Neural cell (in vitro differentiated cells): Measurements from ENCODE around the gene BIRC7.

Experiments
- EP300 ChIP-seq: fragments of 450-650 bp; conservative IDR thresholded peaks from 2 replicates; pipeline ENCODE4 v1.6.1; 2014; ENCODE audit warnings: antibody characterized with exemption, mild to moderate bottlenecking, moderate library complexity; ENCODE audit not compliant: poor library complexity, severe bottlenecking
- EZH2 ChIP-seq: fragments of 200-600, 300-800 bp; shearing (Covaris generic), sonication (generic); IDR thresholded peaks from 2 replicates; pipeline ENCODE4 v1.6.1; 2014; ENCODE audit warnings: antibody characterized with exemption, low read length, borderline replicate concordance, mild to moderate bottlenecking; ENCODE audit not compliant: insufficient read depth, poor library complexity, severe bottlenecking
- POLR2AphosphoS5 ChIP-seq: IDR thresholded peaks from 2 replicates; pipeline ENCODE4 v1.6.1; 2012
- SMC3 ChIP-seq: fragments of 450-650 bp; conservative IDR thresholded peaks from 2 replicates; pipeline ENCODE4 v1.6.1; 2014; ENCODE audit warnings: antibody characterized with exemption, mild to moderate bottlenecking, moderate library complexity; ENCODE audit not compliant: poor library complexity
- TAF1 ChIP-seq: IDR thresholded peaks from 2 replicates; pipeline ENCODE4 v1.6.1; 2012; ENCODE audit warnings: low read depth
- TF ChIP-seq, protein P1 (sequence below): fragments of 450-650 bp; IDR thresholded peaks from 2 replicates; pipeline ENCODE4 v1.5.1; 2014; ENCODE audit warnings: antibody characterized with exemption, mild to moderate bottlenecking, moderate library complexity; ENCODE audit not compliant: poor library complexity, severe bottlenecking
- TF ChIP-seq, protein P2 (sequence below): IDR thresholded peaks from 2 replicates; pipeline ENCODE4 v1.6.1; 2012; ENCODE audit warnings: borderline replicate concordance

DNA sequence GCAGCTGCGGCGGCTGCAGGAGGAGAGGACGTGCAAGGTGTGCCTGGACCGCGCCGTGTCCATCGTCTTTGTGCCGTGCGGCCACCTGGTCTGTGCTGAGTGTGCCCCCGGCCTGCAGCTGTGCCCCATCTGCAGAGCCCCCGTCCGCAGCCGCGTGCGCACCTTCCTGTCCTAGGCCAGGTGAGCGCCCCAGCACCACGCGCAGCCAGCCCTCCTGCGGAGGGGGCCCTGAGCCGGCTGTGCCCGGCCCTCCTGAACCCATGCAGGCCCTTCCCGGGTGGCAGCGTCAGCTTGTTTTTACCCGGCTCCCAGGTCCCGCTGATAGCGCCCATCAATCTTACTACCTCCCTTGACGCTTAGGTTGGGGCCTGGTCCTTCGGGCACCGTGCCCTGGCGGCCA lies 3.7 kb downstream of the BIRC7 start:
- TF ChIP-seq POLR2AphosphoS5, result no peak
- TF ChIP-seq, protein P1, sequence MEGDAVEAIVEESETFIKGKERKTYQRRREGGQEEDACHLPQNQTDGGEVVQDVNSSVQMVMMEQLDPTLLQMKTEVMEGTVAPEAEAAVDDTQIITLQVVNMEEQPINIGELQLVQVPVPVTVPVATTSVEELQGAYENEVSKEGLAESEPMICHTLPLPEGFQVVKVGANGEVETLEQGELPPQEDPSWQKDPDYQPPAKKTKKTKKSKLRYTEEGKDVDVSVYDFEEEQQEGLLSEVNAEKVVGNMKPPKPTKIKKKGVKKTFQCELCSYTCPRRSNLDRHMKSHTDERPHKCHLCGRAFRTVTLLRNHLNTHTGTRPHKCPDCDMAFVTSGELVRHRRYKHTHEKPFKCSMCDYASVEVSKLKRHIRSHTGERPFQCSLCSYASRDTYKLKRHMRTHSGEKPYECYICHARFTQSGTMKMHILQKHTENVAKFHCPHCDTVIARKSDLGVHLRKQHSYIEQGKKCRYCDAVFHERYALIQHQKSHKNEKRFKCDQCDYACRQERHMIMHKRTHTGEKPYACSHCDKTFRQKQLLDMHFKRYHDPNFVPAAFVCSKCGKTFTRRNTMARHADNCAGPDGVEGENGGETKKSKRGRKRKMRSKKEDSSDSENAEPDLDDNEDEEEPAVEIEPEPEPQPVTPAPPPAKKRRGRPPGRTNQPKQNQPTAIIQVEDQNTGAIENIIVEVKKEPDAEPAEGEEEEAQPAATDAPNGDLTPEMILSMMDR, result no peak
- no peak for TF ChIP-seq TAF1
- TF ChIP-seq, protein P2, sequence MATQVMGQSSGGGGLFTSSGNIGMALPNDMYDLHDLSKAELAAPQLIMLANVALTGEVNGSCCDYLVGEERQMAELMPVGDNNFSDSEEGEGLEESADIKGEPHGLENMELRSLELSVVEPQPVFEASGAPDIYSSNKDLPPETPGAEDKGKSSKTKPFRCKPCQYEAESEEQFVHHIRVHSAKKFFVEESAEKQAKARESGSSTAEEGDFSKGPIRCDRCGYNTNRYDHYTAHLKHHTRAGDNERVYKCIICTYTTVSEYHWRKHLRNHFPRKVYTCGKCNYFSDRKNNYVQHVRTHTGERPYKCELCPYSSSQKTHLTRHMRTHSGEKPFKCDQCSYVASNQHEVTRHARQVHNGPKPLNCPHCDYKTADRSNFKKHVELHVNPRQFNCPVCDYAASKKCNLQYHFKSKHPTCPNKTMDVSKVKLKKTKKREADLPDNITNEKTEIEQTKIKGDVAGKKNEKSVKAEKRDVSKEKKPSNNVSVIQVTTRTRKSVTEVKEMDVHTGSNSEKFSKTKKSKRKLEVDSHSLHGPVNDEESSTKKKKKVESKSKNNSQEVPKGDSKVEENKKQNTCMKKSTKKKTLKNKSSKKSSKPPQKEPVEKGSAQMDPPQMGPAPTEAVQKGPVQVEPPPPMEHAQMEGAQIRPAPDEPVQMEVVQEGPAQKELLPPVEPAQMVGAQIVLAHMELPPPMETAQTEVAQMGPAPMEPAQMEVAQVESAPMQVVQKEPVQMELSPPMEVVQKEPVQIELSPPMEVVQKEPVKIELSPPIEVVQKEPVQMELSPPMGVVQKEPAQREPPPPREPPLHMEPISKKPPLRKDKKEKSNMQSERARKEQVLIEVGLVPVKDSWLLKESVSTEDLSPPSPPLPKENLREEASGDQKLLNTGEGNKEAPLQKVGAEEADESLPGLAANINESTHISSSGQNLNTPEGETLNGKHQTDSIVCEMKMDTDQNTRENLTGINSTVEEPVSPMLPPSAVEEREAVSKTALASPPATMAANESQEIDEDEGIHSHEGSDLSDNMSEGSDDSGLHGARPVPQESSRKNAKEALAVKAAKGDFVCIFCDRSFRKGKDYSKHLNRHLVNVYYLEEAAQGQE, result no peak
- TF ChIP-seq EP300, result no peak
- no peak for TF ChIP-seq EZH2
- TF ChIP-seq SMC3, result no peak
